NCI-H2196 treated with DMSO at 0.1 percent for 48 hours (cell line): ENCODE results near the gene TWIST1.

Experiments used
- DNase-seq: peaks from one replicate; lab custom pipeline; 2025; ENCODE audit not compliant: unreplicated experiment; lab: John Stamatoyannopoulos, UW

TWIST1 gene

GRCh38 chr7:19113855-19114550, 3.4 kb downstream of the TWIST1 start:
- DNase-seq: no peak

- DNase-seq: no peak
Measured at GRCh38 chr7:19113002-19113350, 4.5 kb downstream of the TWIST1 start.

- DNase-seq: no peak
Measured at GRCh38 chr7:19112274-19113001, 5.0 kb downstream of the TWIST1 start.

GRCh38 chr7:19111474-19112273, 5.8 kb downstream of the TWIST1 start:
- no peak for DNase-seq

- DNase-seq: no peak
Measured at GRCh38 chr7:19110776-19111175, 6.7 kb downstream of the TWIST1 start.

GRCh38 chr7:19110026-19110730, 7.3 kb downstream of the TWIST1 start:
- no peak for DNase-seq

GRCh38 chr7:19109000-19109946, 8.2 kb downstream of the TWIST1 start:
- no peak for DNase-seq

- no peak for DNase-seq
Measured at GRCh38 chr7:19107356-19108146, 9.9 kb downstream of the TWIST1 start.

GRCh38 chr7:19107081-19107355, 10.4 kb downstream of the TWIST1 start:
- DNase-seq: no peak

GRCh38 chr7:19106241-19107080, 11.0 kb downstream of the TWIST1 start:
- no peak for DNase-seq

- no peak for DNase-seq
Measured at GRCh38 chr7:19105546-19105945, 11.9 kb downstream of the TWIST1 start.

- no peak for DNase-seq
Measured at GRCh38 chr7:19104811-19105210, 12.6 kb downstream of the TWIST1 start.

GRCh38 chr7:19102884-19103283, 14.6 kb downstream of the TWIST1 start:
- DNase-seq: no peak

GRCh38 chr7:19101909-19102308, 15.5 kb downstream of the TWIST1 start:
- no peak for DNase-seq

- DNase-seq: no peak
Measured at GRCh38 chr7:19101472-19101871, 16.0 kb downstream of the TWIST1 start.

- DNase-seq: no peak
Measured at GRCh38 chr7:19099924-19100323, 17.5 kb downstream of the TWIST1 start.

- DNase-seq: no peak
Measured at GRCh38 chr7:19099194-19099593, 18.2 kb downstream of the TWIST1 start.

GRCh38 chr7:19098510-19098909, 18.9 kb downstream of the TWIST1 start:
- DNase-seq: no peak
